SK-N-MC (cell line): ENCODE measurements around the gene TET1.

Source experiments
- EZH2 ChIP-seq: fragments of 200-600 bp; sonication (generic); IDR thresholded peaks from one replicate; pipeline ENCODE4 v1.6.1; 2017; ENCODE audit warnings: antibody characterized with exemption
- FOXP2 ChIP-seq: optimal IDR thresholded peaks from 2 replicates; pipeline ENCODE3; 2011; ENCODE audit warnings: mild to moderate bottlenecking, moderate library complexity; ENCODE audit not compliant: insufficient read depth; ENCODE audit errors: extremely low read length, control extremely low read depth
- POLR2AphosphoS5 ChIP-seq: IDR thresholded peaks from 2 replicates; pipeline ENCODE4 v1.6.1; 2012; ENCODE audit warnings: mild to moderate bottlenecking, low read depth, low read length, borderline replicate concordance

DNA sequence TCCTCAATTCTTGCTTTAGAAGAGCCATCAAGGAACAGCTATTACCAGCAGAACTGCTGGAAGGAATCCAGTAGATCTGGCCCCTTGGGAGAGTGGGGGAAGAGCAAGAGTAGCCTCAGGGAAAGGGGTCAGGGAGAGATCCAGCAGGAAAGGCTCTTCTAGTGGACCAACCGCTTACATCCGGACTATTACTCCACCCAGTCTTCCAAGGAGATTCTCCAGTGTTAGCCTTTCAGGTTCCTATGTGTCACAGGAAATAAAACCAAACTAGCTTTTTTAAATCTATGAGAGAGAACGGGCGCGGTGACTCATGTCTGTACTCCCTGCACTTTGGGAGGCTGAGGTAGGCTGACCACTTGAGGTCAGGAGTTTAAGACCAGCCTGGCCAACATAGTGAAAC, 34.3 kb downstream of the TET1 start:
- no peak for TF ChIP-seq EZH2
- no peak for TF ChIP-seq POLR2AphosphoS5
- no peak for TF ChIP-seq FOXP2
